Breast epithelium (tissue), 4 donors: Measurements from ENCODE around the gene IGDCC3. TPM values are rescaled to one million over a fixed set of nuclear protein-coding genes. Genes with fewer than 3 reads are reported as not detected.
A peak's percentile ranks its signal among the peaks of the same experiment; 100 is the strongest.

Experiments used
- DNase-seq, 2 donors: peaks; one replicate each; pipeline ENCODE4 v3.0.0-alpha.2; 2019; ENCODE audit warnings: low spot score in 2 of 2
- H3K27ac ChIP-seq, 2 donors: fragments of 200-600 bp; sonication (generic) in 1 of 2; one replicate each; pipeline ENCODE4 v1.5.1; 2016 to 2019; ENCODE audit warnings: mild to moderate bottlenecking in 1 of 2
- H3K27me3 ChIP-seq, 2 donors: fragments of 200-600 bp; sonication (generic) in 1 of 2; one replicate each; pipeline versions ENCODE4 v1.5.1 to v1.6.0; 2017 to 2019; ENCODE audit warnings: control low read depth in 1 of 2, mild to moderate bottlenecking in 1 of 2
- H3K36me3 ChIP-seq: fragments of 200-600 bp; one replicate; pipeline ENCODE4 v1.5.1; 2019
- H3K4me1 ChIP-seq, 2 donors: fragments of 200-600 bp; sonication (generic); one replicate each; pipeline ENCODE4 v1.5.1; 2016 to 2019; ENCODE audit warnings: control low read depth in 1 of 2
- H3K4me3 ChIP-seq, 3 donors: fragments of 200-600 bp; sonication (generic); 1 replicate in 2 of 3; 2 replicates in 1 of 3; pipeline ENCODE4 v1.5.1; 2016 to 2019; ENCODE audit warnings: mild to moderate bottlenecking in 3 of 3, moderate library complexity in 2 of 3
- H3K9me3 ChIP-seq, 2 donors: fragments of 200-600 bp; sonication (generic) in 1 of 2; one replicate each; pipeline ENCODE4 v1.5.1; 2016 to 2019; ENCODE audit warnings: control low read depth in 1 of 2
- POLR2A ChIP-seq: fragments of 450-650 bp; IDR thresholded peaks from one replicate; pipeline ENCODE4 v1.6.1; 2016; ENCODE audit warnings: antibody characterized with exemption, mild to moderate bottlenecking, moderate library complexity
- POLR2AphosphoS5 ChIP-seq, 3 donors: sonication (generic); formaldehyde crosslinking; IDR thresholded peaks; one replicate each; pipeline ENCODE4 v1.6.1; 2017; ENCODE audit warnings: antibody characterized with exemption in 3 of 3
- intact Hi-C: fragments of 100-400 bp; cut with DNase I; formaldehyde crosslinking; loops from one replicate; pipeline ENCODE4 v1.15.1; 2023; ENCODE audit warnings: low total_unique reads
- total RNA-seq, 3 donors: library from RNA; depleted of rRNA; stranded (reverse); fragments of >200 nt; gene quantifications; one replicate each; pipeline ENCODE4 v1.1.0, GENCODE V29; 2016
- TF ChIP-seq, protein P1 (sequence below), 3 donors: fragments of 450-650 bp; IDR thresholded peaks; one replicate each; pipeline ENCODE4 v1.5.1; 2016 to 2017; ENCODE audit warnings: antibody characterized with exemption in 3 of 3, mild to moderate bottlenecking in 3 of 3, moderate library complexity in 3 of 3

IGDCC3 gene
- total RNA-seq, 3 donors from 2014 or later, result 0.33 to 1.8 TPM; not detected in 1

DNA sequence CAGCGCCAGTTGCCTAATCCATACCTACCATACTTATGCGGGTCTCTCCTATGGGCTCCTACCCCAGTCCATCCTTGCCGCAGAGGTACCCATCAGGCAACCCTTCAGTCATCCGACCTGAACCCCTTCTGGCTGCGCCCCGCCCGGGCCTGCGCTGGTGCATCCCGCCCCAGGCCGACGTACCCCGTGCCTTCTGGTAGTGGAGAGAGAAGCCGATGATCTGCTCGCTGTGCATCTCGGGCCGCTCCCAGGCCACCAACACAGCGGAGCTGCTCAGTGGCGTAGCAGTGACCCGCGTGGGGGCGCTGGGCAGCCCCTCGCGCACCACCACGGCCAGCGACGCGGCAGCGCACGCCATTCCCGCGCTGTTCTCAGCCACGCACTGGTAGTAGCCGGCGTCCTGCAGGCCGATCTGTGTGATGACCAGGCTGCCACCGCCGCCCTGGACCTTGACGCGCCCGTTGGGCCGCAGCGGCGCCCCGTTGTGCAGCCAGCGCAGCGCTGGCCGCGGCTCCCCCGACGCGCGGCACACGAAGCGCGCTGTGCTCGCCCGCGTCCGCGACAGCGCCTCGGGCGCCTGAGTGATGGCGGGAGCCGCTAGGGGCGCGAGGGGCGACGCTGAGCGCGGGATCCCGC is 17.9 kb upstream of the IGDCC3 start:
- Histone ChIP-seq H3K4me3 (peak overlapping the region in 2 of 3 donors; percentile 20 to 46), H3K36me3 (no peaks in the 10 kb centered on the region), H3K4me1 (no peaks in the 10 kb centered on the region), H3K9me3 (no peaks in the 10 kb centered on the region), H3K27ac (no peak overlapping the region), H3K27me3 (peaks cover 3 to 33% of the 10 kb centered on the region in 2 donors)
- DNase-seq, result no peak
- intact Hi-C loops, result no loop called here
- TF ChIP-seq, protein P1, sequence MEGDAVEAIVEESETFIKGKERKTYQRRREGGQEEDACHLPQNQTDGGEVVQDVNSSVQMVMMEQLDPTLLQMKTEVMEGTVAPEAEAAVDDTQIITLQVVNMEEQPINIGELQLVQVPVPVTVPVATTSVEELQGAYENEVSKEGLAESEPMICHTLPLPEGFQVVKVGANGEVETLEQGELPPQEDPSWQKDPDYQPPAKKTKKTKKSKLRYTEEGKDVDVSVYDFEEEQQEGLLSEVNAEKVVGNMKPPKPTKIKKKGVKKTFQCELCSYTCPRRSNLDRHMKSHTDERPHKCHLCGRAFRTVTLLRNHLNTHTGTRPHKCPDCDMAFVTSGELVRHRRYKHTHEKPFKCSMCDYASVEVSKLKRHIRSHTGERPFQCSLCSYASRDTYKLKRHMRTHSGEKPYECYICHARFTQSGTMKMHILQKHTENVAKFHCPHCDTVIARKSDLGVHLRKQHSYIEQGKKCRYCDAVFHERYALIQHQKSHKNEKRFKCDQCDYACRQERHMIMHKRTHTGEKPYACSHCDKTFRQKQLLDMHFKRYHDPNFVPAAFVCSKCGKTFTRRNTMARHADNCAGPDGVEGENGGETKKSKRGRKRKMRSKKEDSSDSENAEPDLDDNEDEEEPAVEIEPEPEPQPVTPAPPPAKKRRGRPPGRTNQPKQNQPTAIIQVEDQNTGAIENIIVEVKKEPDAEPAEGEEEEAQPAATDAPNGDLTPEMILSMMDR (IDR thresholded peaks at IDR 0.05), result no peak
- TF ChIP-seq POLR2AphosphoS5 (IDR thresholded peaks at IDR 0.05) (no peak), POLR2A (no peak)

DNA sequence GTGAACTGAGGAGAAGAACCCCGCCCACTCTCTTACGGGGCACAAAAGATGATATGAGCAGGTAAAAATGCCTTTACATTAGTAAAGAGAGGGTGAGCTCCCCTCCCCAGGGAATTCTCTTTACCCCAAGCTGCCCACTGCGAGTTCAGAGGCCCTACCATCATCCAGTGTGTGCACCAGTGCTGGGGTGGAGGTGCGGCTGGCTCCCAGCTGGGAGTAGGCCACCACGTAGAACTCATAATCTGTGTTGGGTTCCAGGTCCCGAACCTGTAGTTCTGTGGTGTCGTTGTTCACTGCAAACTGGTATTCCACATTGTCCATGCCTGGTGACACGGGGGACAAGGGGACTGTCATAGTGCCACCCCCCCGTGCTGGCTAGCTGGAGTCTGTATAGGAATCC is 17.1 kb upstream of the IGDCC3 start:
- DNase-seq, result no peak
- H3K9me3 ChIP-seq, result no peaks in the 10 kb centered on the region
- no peaks in the 10 kb centered on the region for H3K4me1 ChIP-seq
- TF ChIP-seq POLR2AphosphoS5 (IDR thresholded peaks at IDR 0.05) (no peak), POLR2A (no peak)
- TF ChIP-seq, protein P1 (IDR thresholded peaks at IDR 0.05), result no peak
- no peak overlapping the region for H3K27ac ChIP-seq
- peaks cover 3 to 33% of the 10 kb centered on the region in 2 donors for H3K27me3 ChIP-seq
- intact Hi-C loops, result no loop called here
- H3K36me3 ChIP-seq, result no peaks in the 10 kb centered on the region
- H3K4me3 ChIP-seq, result no peak overlapping the region

DNA sequence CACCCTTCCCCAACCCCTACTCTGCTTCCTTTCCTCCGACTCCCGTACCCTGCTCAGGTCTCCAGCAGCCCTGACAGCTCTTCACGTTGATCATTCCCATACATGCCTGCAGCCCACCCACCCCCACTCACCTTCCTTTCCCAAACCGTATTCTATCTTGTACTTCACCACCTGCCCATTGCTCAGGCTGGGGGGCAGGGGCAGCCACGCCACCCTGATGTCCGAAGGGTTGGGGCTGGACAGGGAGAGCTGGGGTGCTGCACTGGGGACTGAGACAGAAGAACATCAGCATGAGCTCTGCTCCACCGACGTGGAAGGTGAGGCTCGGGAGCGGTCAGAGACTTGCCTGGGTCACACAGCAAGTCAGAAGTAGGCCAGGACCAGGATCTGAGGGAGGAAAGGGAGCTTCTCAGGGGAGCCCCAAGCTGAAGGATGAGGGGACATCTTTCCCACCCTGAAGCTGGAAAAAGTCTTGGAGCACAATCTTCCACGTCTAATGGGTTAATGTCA is 16.5 kb upstream of the IGDCC3 start:
- Histone ChIP-seq H3K27ac (no peak overlapping the region), H3K27me3 (peaks cover 3 to 33% of the 10 kb centered on the region in 2 donors), H3K36me3 (no peaks in the 10 kb centered on the region), H3K4me1 (no peaks in the 10 kb centered on the region), H3K9me3 (no peaks in the 10 kb centered on the region), H3K4me3 (no peak overlapping the region)
- TF ChIP-seq, protein P1 (IDR thresholded peaks at IDR 0.05), result no peak
- TF ChIP-seq POLR2AphosphoS5 (IDR thresholded peaks at IDR 0.05) (no peak), POLR2A (no peak)
- intact Hi-C loops, result no loop called here
- no peak for DNase-seq

DNA sequence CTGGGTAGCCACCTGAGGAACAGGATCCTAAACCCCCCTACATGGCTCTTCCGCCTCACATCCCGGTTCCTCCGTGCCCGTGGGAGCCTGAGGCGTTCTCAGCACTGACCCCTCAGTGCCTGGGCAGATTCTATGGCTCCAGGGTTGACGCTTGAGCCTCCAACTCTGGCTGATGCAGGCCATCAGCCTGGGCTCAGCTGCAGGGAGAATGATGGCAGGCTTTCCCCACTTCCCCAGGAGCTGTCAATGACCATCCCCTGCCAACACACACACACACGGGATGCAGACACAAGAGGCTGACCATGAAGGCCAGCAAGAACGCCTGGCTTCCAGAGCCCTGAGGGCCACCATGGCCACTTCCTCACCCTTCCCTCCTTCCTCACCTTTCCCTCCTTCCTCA is 15.8 kb upstream of the IGDCC3 start:
- intact Hi-C loops, result no loop called here
- no peaks in the 10 kb centered on the region for H3K9me3 ChIP-seq
- no peak overlapping the region for H3K27ac ChIP-seq
- H3K4me1 ChIP-seq, result no peaks in the 10 kb centered on the region
- peaks cover 3 to 33% of the 10 kb centered on the region in 2 donors for H3K27me3 ChIP-seq
- TF ChIP-seq POLR2A (no peak), POLR2AphosphoS5 (IDR thresholded peaks at IDR 0.05) (no peak)
- TF ChIP-seq, protein P1 (IDR thresholded peaks at IDR 0.05), result no peak
- no peaks in the 10 kb centered on the region for H3K36me3 ChIP-seq
- H3K4me3 ChIP-seq, result no peak overlapping the region
- no peak for DNase-seq

DNA sequence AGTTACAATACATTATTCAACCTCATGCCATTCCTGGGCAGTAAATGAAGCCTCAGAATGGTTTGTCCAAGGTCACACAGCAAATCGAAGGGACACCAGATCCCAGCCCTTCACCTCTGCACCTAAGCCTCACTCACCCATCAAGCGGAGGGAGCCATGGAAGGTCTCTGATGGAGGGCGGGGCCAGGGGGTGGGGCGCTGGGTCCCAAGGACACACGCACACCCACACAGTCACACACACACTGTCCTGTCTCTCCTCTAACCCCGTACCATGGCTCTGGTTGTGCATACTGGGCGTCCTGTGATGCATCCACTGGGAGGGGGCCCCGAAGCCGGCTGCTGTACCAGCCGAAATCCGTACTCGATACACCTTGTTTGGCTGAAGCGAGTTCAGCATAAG is 15.3 kb upstream of the IGDCC3 start:
- H3K4me1 ChIP-seq, result no peaks in the 10 kb centered on the region
- TF ChIP-seq POLR2A (no peak), POLR2AphosphoS5 (IDR thresholded peaks at IDR 0.05) (no peak)
- TF ChIP-seq, protein P1 (IDR thresholded peaks at IDR 0.05), result no peak
- no peak overlapping the region for H3K27ac ChIP-seq
- H3K27me3 ChIP-seq, result peaks cover 3 to 33% of the 10 kb centered on the region in 2 donors
- no peaks in the 10 kb centered on the region for H3K36me3 ChIP-seq
- DNase-seq, result no peak
- no peaks in the 10 kb centered on the region for H3K9me3 ChIP-seq
- intact Hi-C loops, result no loop called here
- H3K4me3 ChIP-seq, result no peak overlapping the region
